Stomach (tissue), 4 donors: ENCODE measurements around the gene DYRK2.

Experiments
- EP300 ChIP-seq: sonication (generic); formaldehyde crosslinking; IDR thresholded peaks from one replicate; pipeline ENCODE4 v1.6.1; 2017; ENCODE audit warnings: antibody characterized with exemption
- POLR2AphosphoS5 ChIP-seq, 3 donors: sonication (generic); formaldehyde crosslinking; IDR thresholded peaks; one replicate each; pipeline ENCODE4 v1.6.1; 2016; ENCODE audit warnings: antibody characterized with exemption in 3 of 3
- TF ChIP-seq, protein P1 (sequence below), 7 experiments: fragments of 450-650 bp in 4 of 7; fragments of 200-600 bp in 3 of 7; sonication (generic) in 3 of 7; IDR thresholded peaks; one replicate each; pipeline ENCODE4 v1.5.1; 2016 to 2019; ENCODE audit warnings: antibody characterized with exemption in 7 of 7, control low read depth in 2 of 7, mild to moderate bottlenecking in 1 of 7

DNA sequence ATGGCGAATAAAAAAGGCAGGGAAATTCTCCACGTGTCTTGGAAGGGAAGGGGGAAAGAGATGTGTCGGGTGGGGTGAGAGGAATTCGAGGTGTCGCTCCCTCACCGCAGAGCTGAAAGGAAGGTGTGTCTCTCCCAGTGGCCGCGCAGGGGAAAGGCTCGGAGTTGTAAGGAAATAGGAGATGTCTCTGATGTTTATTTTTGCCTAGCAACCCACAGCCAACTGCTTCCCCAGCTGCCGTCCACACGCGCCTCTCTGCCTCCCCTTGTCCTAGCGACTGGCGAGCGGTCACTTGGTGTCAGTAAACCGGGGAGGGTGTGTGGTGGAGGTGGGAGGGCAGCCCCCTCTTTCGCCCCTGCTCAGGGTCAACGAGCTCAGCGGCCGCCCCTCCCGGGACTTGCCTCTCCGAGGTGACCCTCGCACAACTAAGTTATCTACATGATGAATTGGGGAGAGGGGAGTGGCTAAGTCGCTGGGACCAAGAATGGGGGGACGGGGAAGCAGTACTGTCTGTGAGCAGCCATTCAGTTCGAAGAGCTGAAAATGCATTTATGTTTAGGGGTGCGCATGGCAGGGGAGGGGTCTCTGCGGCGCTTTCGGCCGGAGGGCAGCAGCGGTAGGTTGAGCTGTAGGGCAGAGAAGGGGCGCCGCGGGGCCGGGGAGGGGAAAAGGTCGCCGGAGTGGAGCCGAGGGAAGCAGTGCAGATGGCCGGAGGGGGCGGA is 585 bp upstream of the DYRK2 start:
- TF ChIP-seq POLR2AphosphoS5 (IDR thresholded peaks at IDR 0.05) (peak in 2 of 3 donors; percentile 13 to 58), EP300 (no peak)
- TF ChIP-seq, protein P1, sequence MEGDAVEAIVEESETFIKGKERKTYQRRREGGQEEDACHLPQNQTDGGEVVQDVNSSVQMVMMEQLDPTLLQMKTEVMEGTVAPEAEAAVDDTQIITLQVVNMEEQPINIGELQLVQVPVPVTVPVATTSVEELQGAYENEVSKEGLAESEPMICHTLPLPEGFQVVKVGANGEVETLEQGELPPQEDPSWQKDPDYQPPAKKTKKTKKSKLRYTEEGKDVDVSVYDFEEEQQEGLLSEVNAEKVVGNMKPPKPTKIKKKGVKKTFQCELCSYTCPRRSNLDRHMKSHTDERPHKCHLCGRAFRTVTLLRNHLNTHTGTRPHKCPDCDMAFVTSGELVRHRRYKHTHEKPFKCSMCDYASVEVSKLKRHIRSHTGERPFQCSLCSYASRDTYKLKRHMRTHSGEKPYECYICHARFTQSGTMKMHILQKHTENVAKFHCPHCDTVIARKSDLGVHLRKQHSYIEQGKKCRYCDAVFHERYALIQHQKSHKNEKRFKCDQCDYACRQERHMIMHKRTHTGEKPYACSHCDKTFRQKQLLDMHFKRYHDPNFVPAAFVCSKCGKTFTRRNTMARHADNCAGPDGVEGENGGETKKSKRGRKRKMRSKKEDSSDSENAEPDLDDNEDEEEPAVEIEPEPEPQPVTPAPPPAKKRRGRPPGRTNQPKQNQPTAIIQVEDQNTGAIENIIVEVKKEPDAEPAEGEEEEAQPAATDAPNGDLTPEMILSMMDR (IDR thresholded peaks at IDR 0.05) = peak in 5 of 7 experiments; percentile 9 to 31 (median 25)
